Astrocyte (in vitro differentiated cells and primary cell): Measurements from ENCODE around the gene PPM1H. TPM values are rescaled to one million over a fixed set of nuclear protein-coding genes. Genes with fewer than 3 reads are reported as not detected.
A peak's percentile ranks its signal among the peaks of the same experiment; 100 is the strongest.

Source experiments
- DNase-seq: peaks from one replicate; pipeline ENCODE4 v3.0.0-alpha.2; 2010; ENCODE audit warnings: low read depth
- FAIRE-seq: peaks from 2 replicates; lab custom pipeline; 2011; peaks lifted over from hg19 to GRCh38; lab: Jason Lieb, UNC
- H2AFZ ChIP-seq: 2 replicates; pipeline ENCODE4 v1.6.0; 2012; ENCODE audit warnings: low read depth, low read length, inconsistent platforms
- H3K27ac ChIP-seq: 2 replicates; pipeline ENCODE4 v1.5.1; 2011; ENCODE audit warnings: low read depth, low read length, inconsistent platforms
- H3K27me3 ChIP-seq: 2 replicates; pipeline ENCODE4 v1.6.0; 2011; ENCODE audit warnings: low read length, inconsistent platforms; ENCODE audit not compliant: insufficient read depth
- H3K36me3 ChIP-seq: 2 replicates; pipeline ENCODE4 v1.5.1; 2011; ENCODE audit warnings: low read length, inconsistent platforms; ENCODE audit not compliant: insufficient read depth
- H3K4me1 ChIP-seq: 2 replicates; pipeline ENCODE4 v1.5.1; 2011; ENCODE audit warnings: low read length, inconsistent platforms; ENCODE audit not compliant: insufficient read depth
- H3K4me2 ChIP-seq: 2 replicates; pipeline ENCODE4 v1.6.0; 2012; ENCODE audit warnings: low read length, inconsistent platforms
- H3K4me3 ChIP-seq: 2 replicates; pipeline ENCODE4 v1.5.1; 2011; ENCODE audit warnings: low read depth, mild to moderate bottlenecking, low read length, inconsistent platforms; ENCODE audit not compliant: insufficient read depth
- H3K79me2 ChIP-seq: 2 replicates; pipeline ENCODE4 v1.6.0; 2012; ENCODE audit warnings: mild to moderate bottlenecking, low read length, inconsistent platforms; ENCODE audit not compliant: insufficient read depth
- H3K9ac ChIP-seq: 2 replicates; pipeline ENCODE4 v1.6.0; 2012; ENCODE audit warnings: mild to moderate bottlenecking, low read length, inconsistent platforms
- H3K9me3 ChIP-seq: 2 replicates; pipeline ENCODE4 v1.5.1; 2012; ENCODE audit warnings: low read depth, mild to moderate bottlenecking, low read length, inconsistent platforms; ENCODE audit not compliant: insufficient read depth
- H4K20me1 ChIP-seq: 2 replicates; pipeline ENCODE4 v1.6.0; 2012; ENCODE audit warnings: low read length, inconsistent platforms; ENCODE audit not compliant: insufficient read depth
- H3K27ac Mint-ChIP-seq: one replicate; pipeline ENCODE4 v1.8.0; 2021; ENCODE audit warnings: mild to moderate bottlenecking, mixed read lengths; ENCODE audit not compliant: unreplicated experiment
- H3K27me3 Mint-ChIP-seq: one replicate; pipeline ENCODE4 v1.8.0; 2021; ENCODE audit warnings: low read depth, mixed read lengths; ENCODE audit not compliant: unreplicated experiment
- H3K36me3 Mint-ChIP-seq: one replicate; pipeline ENCODE4 v1.8.0; 2021; ENCODE audit warnings: low read depth, mixed read lengths; ENCODE audit not compliant: unreplicated experiment
- H3K4me1 Mint-ChIP-seq: one replicate; pipeline ENCODE4 v1.8.0; 2021; ENCODE audit warnings: low read depth, mixed read lengths; ENCODE audit not compliant: unreplicated experiment
- H3K4me3 Mint-ChIP-seq: one replicate; pipeline ENCODE4 v1.8.0; 2021; ENCODE audit warnings: mild to moderate bottlenecking, moderate library complexity, mixed read lengths; ENCODE audit not compliant: unreplicated experiment
- H3K9me3 Mint-ChIP-seq: one replicate; pipeline ENCODE4 v1.8.0; 2021; ENCODE audit warnings: mild to moderate bottlenecking, mixed read lengths; ENCODE audit not compliant: unreplicated experiment
- CTCF ChIP-seq: IDR thresholded peaks from 2 replicates; pipeline ENCODE4 v1.5.1; 2011; ENCODE audit warnings: low read depth, mild to moderate bottlenecking, inconsistent platforms, low read length, moderate library complexity; ENCODE audit not compliant: insufficient read depth
- EZH2 ChIP-seq: IDR thresholded peaks from 2 replicates; pipeline ENCODE4 v1.6.1; 2012; ENCODE audit warnings: mild to moderate bottlenecking, low read length, inconsistent platforms; ENCODE audit not compliant: insufficient read depth
- total RNA-seq: library from RNA; stranded (reverse); gene quantifications from 2 replicates; pipeline ENCODE4 v1.2.1, GENCODE V29; 2021

Gene PPM1H
- total RNA-seq, 1 donor from 2014 or later: 7.8 TPM

- Histone ChIP-seq H2AFZ (no peak overlapping the region), H3K4me1 (peaks cover 36% of the 10 kb centered on the region), H3K9me3 (no peaks in the 10 kb centered on the region), H3K4me2 (no peak overlapping the region), H3K79me2 (no peaks in the 10 kb centered on the region), H4K20me1 (no peaks in the 10 kb centered on the region), H3K4me3 (no peak overlapping the region), H3K9ac (no peak overlapping the region), H3K27ac (no peak overlapping the region), H3K27me3 (no peaks in the 10 kb centered on the region), H3K36me3 (no peaks in the 10 kb centered on the region)
- no peak for FAIRE-seq
- Mint-ChIP-seq H3K4me3 (no peak overlapping the region), H3K36me3 (no peaks in the 10 kb centered on the region), H3K4me1 (peaks cover 41% of the 10 kb centered on the region), H3K9me3 (no peaks in the 10 kb centered on the region), H3K27me3 (no peaks in the 10 kb centered on the region), H3K27ac (no peak overlapping the region)
- TF ChIP-seq CTCF (no peak), EZH2 (no peak)
- no peak for DNase-seq
Measured at GRCh38 chr12:62722971-62723680, 211.8 kb downstream of the PPM1H start.

- peak overlapping the region; percentile 29 for H3K4me2 ChIP-seq
- no peak overlapping the region for H3K4me3 ChIP-seq
- no peak for TF ChIP-seq CTCF
- TF ChIP-seq EZH2: no peak
- H3K27me3 ChIP-seq: no peaks in the 10 kb centered on the region
- Mint-ChIP-seq H3K4me3 (no peak overlapping the region), H3K27ac (no peak overlapping the region), H3K27me3 (no peaks in the 10 kb centered on the region), H3K36me3 (no peaks in the 10 kb centered on the region), H3K9me3 (no peaks in the 10 kb centered on the region), H3K4me1 (peaks cover 38% of the 10 kb centered on the region)
- peak overlapping the region; percentile 48 for H2AFZ ChIP-seq
- H3K9me3 ChIP-seq: no peaks in the 10 kb centered on the region
- no peaks in the 10 kb centered on the region for H3K79me2 ChIP-seq
- no peak overlapping the region for H3K27ac ChIP-seq
- FAIRE-seq (peak; percentile 66), DNase-seq (peak; percentile 66)
- H3K9ac ChIP-seq: no peak overlapping the region
- H4K20me1 ChIP-seq: no peaks in the 10 kb centered on the region
- peaks cover 50% of the 10 kb centered on the region for H3K4me1 ChIP-seq
- no peaks in the 10 kb centered on the region for H3K36me3 ChIP-seq
Measured at GRCh38 chr12:62720661-62721330, 214.2 kb downstream of the PPM1H start.

- Histone ChIP-seq H3K4me1 (peaks cover 44% of the 10 kb centered on the region), H3K27ac (no peak overlapping the region), H2AFZ (no peak overlapping the region), H3K9ac (no peak overlapping the region), H4K20me1 (no peaks in the 10 kb centered on the region), H3K27me3 (no peaks in the 10 kb centered on the region), H3K4me3 (no peak overlapping the region), H3K9me3 (no peaks in the 10 kb centered on the region), H3K4me2 (no peak overlapping the region), H3K79me2 (no peaks in the 10 kb centered on the region), H3K36me3 (no peaks in the 10 kb centered on the region)
- no peaks in the 10 kb centered on the region for H3K27me3 Mint-ChIP-seq
- H3K4me1 Mint-ChIP-seq: peaks cover 31% of the 10 kb centered on the region
- peaks cover 2% of the 10 kb centered on the region for H3K36me3 Mint-ChIP-seq
- no peak for DNase-seq
- H3K9me3 Mint-ChIP-seq: no peaks in the 10 kb centered on the region
- H3K27ac Mint-ChIP-seq: no peak overlapping the region
- TF ChIP-seq CTCF (no peak), EZH2 (no peak)
- H3K4me3 Mint-ChIP-seq: no peak overlapping the region
- no peak for FAIRE-seq
Measured at GRCh38 chr12:62720025-62720424, 214.9 kb downstream of the PPM1H start.
